Measurements from ENCODE around the gene IL21. TPM values are rescaled to one million over a fixed set of nuclear protein-coding genes. Genes with fewer than 3 reads are reported as not detected.

The IL21 gene
- total RNA-seq, 4 donors from 2014 or later, result not detected

GRCh38 chr4:122622400-122622799, 1.5 kb upstream of the IL21 start:
- WGBS, 2 donors, result 86 to 89% methylated on average over 3 of the region's 3 CpGs

DNA sequence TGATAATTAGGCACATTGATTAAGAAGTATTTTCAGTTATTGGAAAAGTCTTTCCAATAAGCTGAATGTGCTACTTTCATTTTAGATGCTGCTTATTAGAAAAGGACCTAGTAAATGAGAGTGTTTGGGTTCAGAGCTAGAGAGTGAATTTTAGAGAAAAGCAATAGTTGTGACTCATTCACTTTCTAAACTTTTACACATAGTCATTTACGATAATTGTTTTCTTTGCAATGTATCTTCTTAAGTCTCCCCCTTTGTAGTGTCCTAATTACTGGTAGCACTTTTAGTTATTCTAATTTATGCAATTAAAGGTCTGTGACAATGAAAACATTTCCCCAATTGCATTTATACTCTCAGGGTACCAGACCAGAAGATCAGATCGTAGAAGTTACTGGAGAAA, 1.3 kb downstream of the IL21 start:
- Histone ChIP-seq H3K4me3 (replicated peaks in 1 of 3) (no peak overlapping the region), H3K4me1 (peaks cover 6 to 14% of the 10 kb centered on the region in 2 donors), H3K27ac (no peak overlapping the region), H3K27me3 (no peaks in the 10 kb centered on the region), H3K36me3 (no peaks in the 10 kb centered on the region), H3K9me3 (no peaks in the 10 kb centered on the region)
- DNase-seq, result no peak
- intact Hi-C loops (cut with DNase I), result no loop called here
- TF ChIP-seq, protein P1, sequence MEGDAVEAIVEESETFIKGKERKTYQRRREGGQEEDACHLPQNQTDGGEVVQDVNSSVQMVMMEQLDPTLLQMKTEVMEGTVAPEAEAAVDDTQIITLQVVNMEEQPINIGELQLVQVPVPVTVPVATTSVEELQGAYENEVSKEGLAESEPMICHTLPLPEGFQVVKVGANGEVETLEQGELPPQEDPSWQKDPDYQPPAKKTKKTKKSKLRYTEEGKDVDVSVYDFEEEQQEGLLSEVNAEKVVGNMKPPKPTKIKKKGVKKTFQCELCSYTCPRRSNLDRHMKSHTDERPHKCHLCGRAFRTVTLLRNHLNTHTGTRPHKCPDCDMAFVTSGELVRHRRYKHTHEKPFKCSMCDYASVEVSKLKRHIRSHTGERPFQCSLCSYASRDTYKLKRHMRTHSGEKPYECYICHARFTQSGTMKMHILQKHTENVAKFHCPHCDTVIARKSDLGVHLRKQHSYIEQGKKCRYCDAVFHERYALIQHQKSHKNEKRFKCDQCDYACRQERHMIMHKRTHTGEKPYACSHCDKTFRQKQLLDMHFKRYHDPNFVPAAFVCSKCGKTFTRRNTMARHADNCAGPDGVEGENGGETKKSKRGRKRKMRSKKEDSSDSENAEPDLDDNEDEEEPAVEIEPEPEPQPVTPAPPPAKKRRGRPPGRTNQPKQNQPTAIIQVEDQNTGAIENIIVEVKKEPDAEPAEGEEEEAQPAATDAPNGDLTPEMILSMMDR (IDR thresholded peaks at IDR 0.05), result no peak
- TF ChIP-seq POLR2A (IDR thresholded peaks at IDR 0.05), result no peak
- WGBS, 2 donors, result 85 to 87% methylated on average over 2 of the region's 2 CpGs

More at GRCh38 chr4:122622400-122622799, 1.5 kb upstream of the IL21 start:
- no peak overlapping the region for H3K27ac ChIP-seq
- H3K9me3 ChIP-seq, result no peaks in the 10 kb centered on the region
- TF ChIP-seq POLR2A (IDR thresholded peaks at IDR 0.05), result no peak
- TF ChIP-seq, protein P1 (IDR thresholded peaks at IDR 0.05), result no peak
- no peaks in the 10 kb centered on the region for H3K36me3 ChIP-seq
- H3K4me3 ChIP-seq (replicated peaks in 1 of 3), result no peak overlapping the region
- intact Hi-C loops (cut with DNase I), result no loop called here
- no peaks in the 10 kb centered on the region for H3K27me3 ChIP-seq
- DNase-seq, result no peak
- peaks cover 5% of the 10 kb centered on the region in 2 donors for H3K4me1 ChIP-seq

DNA sequence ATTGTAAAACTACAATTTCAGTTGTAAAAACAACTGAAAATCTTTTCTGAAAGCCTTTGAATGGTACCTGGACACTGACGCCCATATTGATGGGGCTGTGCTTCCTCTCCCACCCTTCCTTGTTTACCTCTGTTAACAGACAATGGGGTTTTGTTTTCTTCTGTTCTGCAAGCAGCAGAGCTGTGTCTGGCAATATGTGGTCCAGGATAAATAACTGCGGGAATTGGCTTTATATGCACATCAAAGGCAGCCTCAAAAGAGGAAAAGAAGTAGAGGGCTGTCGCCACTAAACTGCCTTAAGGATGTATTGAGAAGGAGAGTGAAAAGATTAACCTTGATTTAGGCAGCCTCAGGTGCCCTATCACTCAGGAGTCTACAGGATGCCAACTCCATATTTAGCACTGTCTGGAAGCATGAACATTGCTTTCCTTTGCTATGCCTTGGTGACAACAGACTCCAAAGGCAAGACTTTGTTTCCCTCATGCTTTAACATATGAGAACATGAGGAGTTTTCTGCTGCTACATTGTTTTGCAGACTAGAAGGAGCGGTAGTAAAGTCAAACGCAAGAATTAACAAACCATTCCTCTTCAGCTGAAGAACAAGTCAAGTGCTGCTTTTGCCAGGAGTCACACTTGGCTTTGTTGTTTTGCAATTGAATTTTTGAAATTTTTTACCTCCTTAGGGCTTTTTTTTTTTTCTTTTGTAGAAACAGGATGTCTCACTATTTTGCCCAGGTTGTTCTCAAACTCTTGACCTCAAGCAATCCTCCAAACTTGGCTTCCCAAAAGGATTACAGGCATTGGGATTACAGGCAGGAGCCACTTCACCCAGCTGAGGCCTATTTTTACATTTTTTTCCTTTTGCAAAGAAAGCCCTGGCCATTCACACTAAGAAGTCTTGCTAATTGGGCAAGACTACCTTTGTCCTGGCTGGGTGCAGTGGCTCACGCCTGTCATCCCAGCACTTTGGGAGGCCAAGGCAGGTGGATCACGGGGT, 3.0 kb downstream of the IL21 start:
- Histone ChIP-seq H3K27ac (peak overlapping the region; percentile 66 to 78 (median 73)), H3K4me3 (replicated peaks in 1 of 3) (no peak overlapping the region), H3K27me3 (no peaks in the 10 kb centered on the region), H3K36me3 (no peaks in the 10 kb centered on the region), H3K9me3 (no peaks in the 10 kb centered on the region), H3K4me1 (peaks cover 6 to 14% of the 10 kb centered on the region in 2 donors)
- intact Hi-C loops (cut with DNase I), result no loop called here
- 41 to 46% methylated on average over 7 of the region's 7 CpGs for WGBS, 2 donors
- TF ChIP-seq, protein P1 (IDR thresholded peaks at IDR 0.05), result no peak
- no peak for TF ChIP-seq POLR2A (IDR thresholded peaks at IDR 0.05)
- peak; percentile 40 to 44 for DNase-seq

DNA sequence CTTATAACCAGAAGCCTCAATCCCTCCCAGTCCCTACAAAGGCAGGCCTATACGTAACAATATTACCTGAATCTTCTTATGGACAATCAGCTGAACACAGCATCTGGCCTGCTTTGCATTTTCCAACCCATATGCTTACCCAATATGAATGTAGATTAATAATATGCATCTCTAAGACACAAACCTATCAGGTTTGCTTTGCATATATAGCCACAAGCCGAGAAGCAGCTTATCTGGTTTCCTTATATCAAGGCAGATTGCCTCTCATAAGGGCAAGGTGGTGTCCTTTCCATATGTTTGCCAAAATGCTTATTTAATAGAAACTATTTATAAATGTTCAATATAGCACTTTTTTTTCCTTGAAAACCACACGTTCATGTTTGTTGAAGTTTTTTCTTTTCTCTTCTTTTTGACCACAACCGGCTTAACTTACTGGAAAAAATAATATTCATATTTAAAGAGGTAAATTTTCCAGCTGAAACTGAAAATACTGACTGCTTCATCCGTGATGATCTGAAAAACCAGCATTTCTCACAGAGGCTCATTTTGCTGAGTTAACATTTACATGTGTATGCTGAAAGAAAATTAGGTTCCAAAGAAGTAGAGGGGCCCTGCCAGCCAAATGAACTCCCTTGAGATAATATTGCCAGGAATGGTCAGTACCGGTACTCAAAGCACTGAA, 3.8 kb downstream of the IL21 start:
- peak overlapping the region; percentile 48 to 78 (median 73) for H3K27ac ChIP-seq
- WGBS, 2 donors, result 54% methylated on average over 6 of the region's 6 CpGs
- H3K4me1 ChIP-seq, result peaks cover 6 to 14% of the 10 kb centered on the region in 2 donors
- H3K9me3 ChIP-seq, result no peaks in the 10 kb centered on the region
- no peak overlapping the region for H3K4me3 ChIP-seq (replicated peaks in 1 of 3)
- intact Hi-C loops (cut with DNase I), result no loop called here
- no peaks in the 10 kb centered on the region for H3K27me3 ChIP-seq
- DNase-seq, result peak; percentile 15 to 22
- no peaks in the 10 kb centered on the region for H3K36me3 ChIP-seq
- TF ChIP-seq, protein P1 (IDR thresholded peaks at IDR 0.05), result no peak
